Brain microvascular endothelial cell (primary cell): ENCODE results near the gene LRP4.

Experiments
- DNase-seq: peaks from one replicate; pipeline ENCODE4 v3.0.0-alpha.2; 2020
- H3K27ac ChIP-seq: fragments of 250-450 bp; sonication (Bioruptor Pico); 2 replicates; pipeline ENCODE4 v1.5.1; 2020; ENCODE audit warnings: mild to moderate bottlenecking, moderate library complexity
- H3K27me3 ChIP-seq: fragments of 250-450 bp; sonication (Bioruptor Pico); replicated peaks from 2 replicates; pipeline ENCODE4 v1.5.1; 2020; ENCODE audit warnings: mild to moderate bottlenecking
- H3K36me3 ChIP-seq: fragments of 250-450 bp; sonication (Bioruptor Pico); replicated peaks from 2 replicates; pipeline ENCODE4 v1.5.1; 2020; ENCODE audit warnings: mild to moderate bottlenecking
- H3K4me3 ChIP-seq: 2 replicates; pipeline ENCODE4 v1.5.1; 2011; ENCODE audit warnings: low read depth, mild to moderate bottlenecking, control low read depth, low read length, moderate library complexity
- CTCF ChIP-seq: IDR thresholded peaks from 2 replicates; pipeline ENCODE4 v1.5.1; 2011; ENCODE audit warnings: low read depth, mild to moderate bottlenecking, moderate library complexity, low read length, control low read depth, inconsistent platforms; ENCODE audit errors: missing control alignments
- in situ Hi-C: cut with HindIII; loops from 2 replicates; pipeline ENCODE4 v1.10.0; 2017; ENCODE audit warnings: low sequenced_read_pairs, low pct_ligation_motif_present

The LRP4 gene

GRCh38 chr11:46837860-46838259 lies 80.5 kb downstream of the LRP4 start:
- no peak for TF ChIP-seq CTCF
- no peak for DNase-seq
- H3K27me3 ChIP-seq: no peaks in the 10 kb centered on the region
- H3K27ac ChIP-seq: no peak overlapping the region
- no peak overlapping the region for H3K4me3 ChIP-seq
- in situ Hi-C loops: no loop called here
- no peaks in the 10 kb centered on the region for H3K36me3 ChIP-seq

GRCh38 chr11:46836870-46837269 lies 81.5 kb downstream of the LRP4 start:
- no peak for DNase-seq
- Histone ChIP-seq H3K27me3 (no peaks in the 10 kb centered on the region), H3K27ac (no peak overlapping the region), H3K4me3 (no peak overlapping the region), H3K36me3 (no peaks in the 10 kb centered on the region)
- in situ Hi-C loops: no loop called here
- no peak for TF ChIP-seq CTCF

GRCh38 chr11:46836431-46836830 lies 81.9 kb downstream of the LRP4 start:
- no peak for TF ChIP-seq CTCF
- in situ Hi-C loops: no loop called here
- DNase-seq: no peak
- Histone ChIP-seq H3K27ac (no peak overlapping the region), H3K36me3 (no peaks in the 10 kb centered on the region), H3K27me3 (no peaks in the 10 kb centered on the region), H3K4me3 (no peak overlapping the region)

- no peak for DNase-seq
- in situ Hi-C loops: no loop called here
- TF ChIP-seq CTCF: no peak
- H3K4me3 ChIP-seq: no peak overlapping the region
- H3K27me3 ChIP-seq: no peaks in the 10 kb centered on the region
- H3K36me3 ChIP-seq: no peaks in the 10 kb centered on the region
- no peak overlapping the region for H3K27ac ChIP-seq
Measured at GRCh38 chr11:46835897-46836296, 82.5 kb downstream of the LRP4 start.

GRCh38 chr11:46834821-46835220 lies 83.5 kb downstream of the LRP4 start:
- Histone ChIP-seq H3K27ac (no peak overlapping the region), H3K36me3 (no peaks in the 10 kb centered on the region), H3K27me3 (no peaks in the 10 kb centered on the region), H3K4me3 (no peak overlapping the region)
- TF ChIP-seq CTCF: no peak
- in situ Hi-C loops: no loop called here
- DNase-seq: no peak

GRCh38 chr11:46832511-46833214 lies 85.7 kb downstream of the LRP4 start:
- in situ Hi-C loops: no loop called here
- TF ChIP-seq CTCF: no peak
- H3K36me3 ChIP-seq: no peaks in the 10 kb centered on the region
- H3K27ac ChIP-seq: no peak overlapping the region
- no peak for DNase-seq
- no peak overlapping the region for H3K4me3 ChIP-seq
- H3K27me3 ChIP-seq: no peaks in the 10 kb centered on the region
